Fibroblast of peridontal ligament (primary cell): ENCODE measurements around the gene PAK6.
A peak's percentile ranks its signal among the peaks of the same experiment; 100 is the strongest.

Experiments
- DNase-seq: peaks from one replicate; pipeline ENCODE4 v3.0.0-alpha.2; 2010; ENCODE audit errors: extremely low read depth

PAK6 gene

GRCh38 chr15:40310001-40310959 lies 71.4 kb downstream of the PAK6 start:
- DNase-seq: peak; percentile 23

- no peak for DNase-seq
These were observed 72.1 kb downstream of the PAK6 start for GRCh38 chr15:40310993-40311392.

- no peak for DNase-seq
These were observed 73.7 kb downstream of the PAK6 start for GRCh38 chr15:40312370-40313158.

GRCh38 chr15:40313531-40314398 lies 74.9 kb downstream of the PAK6 start:
- DNase-seq: no peak

- peak; percentile 47 for DNase-seq
These were observed 75.9 kb downstream of the PAK6 start for GRCh38 chr15:40314723-40315276.

GRCh38 chr15:40316931-40317330 lies 78.1 kb downstream of the PAK6 start:
- DNase-seq: no peak

- DNase-seq: no peak
These were observed 78.7 kb downstream of the PAK6 start for GRCh38 chr15:40317580-40317979.

- DNase-seq: no peak
These were observed 81.5 kb downstream of the PAK6 start for GRCh38 chr15:40320409-40320808.

GRCh38 chr15:40320931-40321371 lies 82.1 kb downstream of the PAK6 start:
- DNase-seq: peak; percentile 68

- DNase-seq: no peak
These were observed 83.8 kb downstream of the PAK6 start for GRCh38 chr15:40322531-40323238.

GRCh38 chr15:40323239-40323952 lies 84.5 kb downstream of the PAK6 start, which contains the start of gene INAFM2:
TSS of gene INAFM2 (plus strand) at chr15:40323692. CDS start at chr15:40324056, 364 bp downstream.
- peak; percentile 77 for DNase-seq

GRCh38 chr15:40323953-40324937 lies 85.4 kb downstream of the PAK6 start:
- DNase-seq: no peak

GRCh38 chr15:40325188-40325587 lies 86.3 kb downstream of the PAK6 start:
- no peak for DNase-seq

- no peak for DNase-seq
These were observed 86.8 kb downstream of the PAK6 start for GRCh38 chr15:40325700-40326099.
